GM19467 (cell line): ENCODE measurements around the gene PSMD13.

Experiments used
- ATAC-seq: cut with Tn5 transposase; IDR thresholded peaks from one replicate; pipeline ENCODE4 v1.9.1; 2021; ENCODE audit warnings: mild to moderate bottlenecking, moderate library complexity; ENCODE audit not compliant: unreplicated experiment

The PSMD13 gene

DNA sequence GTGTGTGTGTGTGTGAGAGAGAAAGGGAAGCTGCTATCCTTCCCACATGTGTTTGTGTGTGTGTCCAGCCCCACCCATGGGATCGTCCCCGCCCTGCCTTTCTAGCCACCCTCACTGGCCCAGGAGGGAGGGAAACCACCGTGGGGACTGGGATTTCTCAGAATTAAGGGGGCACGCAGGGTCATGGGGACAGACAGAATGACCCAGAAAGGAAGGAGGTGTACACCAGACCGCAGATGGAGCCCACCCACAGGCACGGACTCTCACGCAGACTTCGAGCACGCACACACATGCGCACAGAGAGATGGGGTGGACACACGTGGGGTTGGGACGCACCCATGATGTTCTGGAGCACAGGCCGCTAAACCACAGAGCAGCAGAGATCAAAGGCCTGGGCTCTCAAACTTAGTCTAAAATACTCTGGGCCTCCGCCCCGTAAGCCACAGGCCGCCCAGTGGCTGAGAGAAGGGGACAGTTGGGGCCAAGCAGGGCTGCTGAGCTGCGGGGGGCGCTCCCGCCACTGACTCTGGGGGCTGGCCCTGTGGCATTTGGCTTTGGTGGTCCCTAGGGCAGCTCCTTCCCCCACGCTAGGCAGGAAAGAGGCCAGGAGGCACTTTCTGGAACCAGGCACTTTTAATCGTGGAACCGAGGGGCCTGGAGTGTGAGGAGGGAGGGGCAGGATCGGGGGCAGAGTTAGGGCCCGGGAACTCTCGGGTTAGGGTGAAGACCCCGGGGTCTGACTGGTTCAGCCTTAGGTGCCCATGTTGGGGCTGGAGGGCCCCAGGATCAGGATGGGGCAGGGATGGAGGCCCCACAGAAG, 61.0 kb downstream of the PSMD13 start:
- no peak for ATAC-seq

- no peak for ATAC-seq
Measured at GRCh38 chr11:298406-299065, 61.8 kb downstream of the PSMD13 start.

DNA sequence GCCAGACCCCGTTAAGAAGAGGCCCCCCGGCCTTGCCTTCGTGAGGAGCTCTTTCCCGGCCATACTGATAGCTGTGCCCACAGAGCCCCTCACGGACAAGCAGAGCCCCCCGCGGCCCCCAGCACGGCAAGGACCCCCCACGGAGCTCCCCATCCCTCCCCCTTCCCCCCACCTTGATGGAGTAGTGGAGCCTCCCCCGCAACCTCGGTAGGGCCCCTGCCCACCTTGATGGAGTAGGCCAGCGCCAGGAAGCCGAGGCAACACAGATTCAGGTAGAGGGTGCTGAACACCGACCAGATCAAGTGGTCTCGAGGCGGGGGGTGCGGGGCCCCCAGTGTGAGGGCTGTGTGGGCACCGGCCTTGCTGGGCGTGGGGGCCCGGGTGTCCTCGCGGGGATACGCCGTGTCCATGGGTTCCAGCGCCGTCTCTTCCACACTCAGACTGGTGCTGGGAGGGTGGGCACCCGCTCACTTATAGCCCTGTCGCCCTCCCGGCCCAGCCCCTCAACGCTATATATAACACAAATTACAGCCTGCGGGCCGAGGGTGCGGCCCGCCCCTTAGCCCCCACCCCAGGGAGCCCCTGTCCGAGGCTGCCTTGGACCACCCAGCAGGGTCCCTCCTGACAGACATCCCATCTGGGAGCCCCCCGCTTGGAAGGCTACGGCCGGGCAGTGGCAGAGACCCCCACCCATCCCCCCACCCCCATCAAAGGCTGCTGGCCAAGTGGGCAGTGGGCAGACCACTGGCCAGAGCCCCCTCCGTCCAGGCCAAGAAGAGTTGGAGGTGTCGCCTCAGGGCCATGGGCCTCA, 62.5 kb downstream of the PSMD13 start, which contains the start of gene IFITM5:
TSS of gene IFITM5 (minus strand) at position 446 of the 811 bp plus-strand sequence. CDS start at position 410, 36 bp downstream.
- ATAC-seq = no peak

- no peak for ATAC-seq
Measured at GRCh38 chr11:299951-300735, 63.4 kb downstream of the PSMD13 start.
